Peyer's patch (tissue), 4 donors: ENCODE measurements around the gene KMO.

Source experiments
- POLR2A ChIP-seq, 2 donors: fragments of 450-650 bp; IDR thresholded peaks; one replicate each; pipeline ENCODE4 v1.5.1; 2017; ENCODE audit warnings: antibody characterized with exemption in 2 of 2, mild to moderate bottlenecking in 2 of 2, moderate library complexity in 2 of 2
- TF ChIP-seq, protein P1 (sequence below), 6 experiments: fragments of 450-650 bp in 4 of 6; fragments of 200-600 bp in 2 of 6; sonication (generic) in 1 of 6; IDR thresholded peaks; one replicate each; pipeline ENCODE4 v1.5.1; 2017 to 2019; ENCODE audit warnings: antibody characterized with exemption in 6 of 6, mild to moderate bottlenecking in 3 of 6, moderate library complexity in 1 of 6

DNA sequence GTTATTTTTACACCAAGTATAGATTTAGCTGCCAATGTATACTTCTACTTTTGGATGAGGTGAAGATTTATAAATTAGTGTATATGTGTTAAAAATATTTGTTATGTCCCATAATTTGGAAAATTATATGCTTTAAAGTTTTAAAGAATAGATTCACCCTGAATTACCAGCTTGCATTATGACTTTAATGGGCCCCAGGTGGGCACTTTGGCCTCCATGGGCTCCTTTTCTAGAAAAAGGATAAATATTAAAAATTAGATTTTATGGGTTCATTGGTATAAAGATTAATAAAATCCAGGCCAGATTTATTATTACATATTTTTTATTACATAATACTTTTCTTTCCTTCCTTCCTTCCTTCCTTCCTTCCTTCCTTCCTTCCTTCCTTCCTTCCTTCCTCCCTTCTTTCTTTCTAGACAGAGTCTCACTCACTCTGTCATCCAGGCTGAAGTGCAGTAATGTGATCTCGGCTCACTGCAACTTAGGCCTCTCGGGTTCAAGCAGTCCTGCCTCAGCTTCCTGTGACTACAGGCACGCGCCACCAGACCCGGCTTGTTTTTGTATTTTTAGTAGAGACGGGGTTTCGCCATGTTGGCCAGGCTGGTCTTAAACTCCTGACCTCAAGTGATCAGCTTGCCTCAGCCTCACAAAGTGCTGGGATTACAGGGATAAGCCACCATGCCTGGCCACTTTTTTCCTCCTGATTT is 21.9 kb downstream of the KMO start:
- TF ChIP-seq, protein P1, sequence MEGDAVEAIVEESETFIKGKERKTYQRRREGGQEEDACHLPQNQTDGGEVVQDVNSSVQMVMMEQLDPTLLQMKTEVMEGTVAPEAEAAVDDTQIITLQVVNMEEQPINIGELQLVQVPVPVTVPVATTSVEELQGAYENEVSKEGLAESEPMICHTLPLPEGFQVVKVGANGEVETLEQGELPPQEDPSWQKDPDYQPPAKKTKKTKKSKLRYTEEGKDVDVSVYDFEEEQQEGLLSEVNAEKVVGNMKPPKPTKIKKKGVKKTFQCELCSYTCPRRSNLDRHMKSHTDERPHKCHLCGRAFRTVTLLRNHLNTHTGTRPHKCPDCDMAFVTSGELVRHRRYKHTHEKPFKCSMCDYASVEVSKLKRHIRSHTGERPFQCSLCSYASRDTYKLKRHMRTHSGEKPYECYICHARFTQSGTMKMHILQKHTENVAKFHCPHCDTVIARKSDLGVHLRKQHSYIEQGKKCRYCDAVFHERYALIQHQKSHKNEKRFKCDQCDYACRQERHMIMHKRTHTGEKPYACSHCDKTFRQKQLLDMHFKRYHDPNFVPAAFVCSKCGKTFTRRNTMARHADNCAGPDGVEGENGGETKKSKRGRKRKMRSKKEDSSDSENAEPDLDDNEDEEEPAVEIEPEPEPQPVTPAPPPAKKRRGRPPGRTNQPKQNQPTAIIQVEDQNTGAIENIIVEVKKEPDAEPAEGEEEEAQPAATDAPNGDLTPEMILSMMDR (IDR thresholded peaks at IDR 0.05) = no peak
- TF ChIP-seq POLR2A (IDR thresholded peaks at IDR 0.05) = no peak
